ENCODE measurements around the gene TGFB1. TPM values are rescaled to one million over a fixed set of nuclear protein-coding genes. Genes with fewer than 3 reads are reported as not detected.
"Not testable (repeated sequence)": the region's sequence is repeated elsewhere in the genome, so short reads cannot be mapped to it uniquely, and the experiment has no call there.

TGFB1 gene
- total and polyA plus RNA-seq, 9 of the 15 experiments (the other 6 are each of a cell fraction or from before 2014, with no cell fraction given): 0.24 to 159 (median 17.2) TPM

- in situ Hi-C loops (cut with MboI); BruUV-seq (replicated peaks); CTCF ChIA-PET (ENCODE audit: low intra/inter-chr PET ratio); H3K27ac ChIP-seq (ENCODE audit: extremely low read depth, low read depth, low read length); H2AFZ ChIP-seq (ENCODE audit: low read depth, low read length); intact Hi-C loops (cut with micrococcal nuclease); H3K9me3 ChIP-seq (replicated peaks; ENCODE audit: control insufficient read depth, insufficient read depth, low read depth, low read length); H3K27me3 ChIP-seq (ENCODE audit: control insufficient read depth in 2 of 2, insufficient read depth in 2 of 2, low read length in 2 of 2); H3K36me3 ChIP-seq (ENCODE audit: control insufficient read depth, insufficient read depth, low read length); FAIRE-seq; DNase-seq (ENCODE audit: extremely low read depth in 1 of 4, low spot score in 3 of 4); H3K4me2 ChIP-seq (ENCODE audit: insufficient read depth, low read length); H3K79me2 ChIP-seq (ENCODE audit: control insufficient read depth, insufficient read depth, low read length); H3K9me1 ChIP-seq (ENCODE audit: control insufficient read depth, insufficient read depth, low read length); H4K20me1 ChIP-seq (replicated peaks; ENCODE audit: control insufficient read depth, insufficient read depth, low read length); ATAC-seq; H3K4me3 ChIP-seq; H3K9ac ChIP-seq (ENCODE audit: insufficient read depth in 1 of 2, low read depth in 2 of 2, low read length in 2 of 2): not testable (repeated sequence)
- peak; percentile 78 for TF ChIP-seq ZNF121 (CRISPR knock-in tag; conservative IDR thresholded peaks at IDR 0.05)
- POLR2A ChIA-PET: interaction anchor here (0.8 to 1.6 kb wide), 3 partner anchors 12 to 17 kb away, joined by 3 to 7 read pairs (median 4); partner anchors contain the start of gene B9D2
- H3K4me1 ChIP-seq (replicated peaks in 1 of 2; ENCODE audit: control insufficient read depth in 2 of 2, insufficient read depth in 2 of 2, low read length in 2 of 2): peaks cover 0 to 14% of the 10 kb centered on the region in 2 experiments; a peak in 3 of 5 replicates
- 91% methylated on average over 7 of the region's 8 CpGs for WGBS (ENCODE audit: insufficient coverage, low coverage, missing lambda C conversion rate)
Measured at GRCh38 chr19:41381536-41381935, 27.8 kb upstream of the TGFB1 start.

DNA sequence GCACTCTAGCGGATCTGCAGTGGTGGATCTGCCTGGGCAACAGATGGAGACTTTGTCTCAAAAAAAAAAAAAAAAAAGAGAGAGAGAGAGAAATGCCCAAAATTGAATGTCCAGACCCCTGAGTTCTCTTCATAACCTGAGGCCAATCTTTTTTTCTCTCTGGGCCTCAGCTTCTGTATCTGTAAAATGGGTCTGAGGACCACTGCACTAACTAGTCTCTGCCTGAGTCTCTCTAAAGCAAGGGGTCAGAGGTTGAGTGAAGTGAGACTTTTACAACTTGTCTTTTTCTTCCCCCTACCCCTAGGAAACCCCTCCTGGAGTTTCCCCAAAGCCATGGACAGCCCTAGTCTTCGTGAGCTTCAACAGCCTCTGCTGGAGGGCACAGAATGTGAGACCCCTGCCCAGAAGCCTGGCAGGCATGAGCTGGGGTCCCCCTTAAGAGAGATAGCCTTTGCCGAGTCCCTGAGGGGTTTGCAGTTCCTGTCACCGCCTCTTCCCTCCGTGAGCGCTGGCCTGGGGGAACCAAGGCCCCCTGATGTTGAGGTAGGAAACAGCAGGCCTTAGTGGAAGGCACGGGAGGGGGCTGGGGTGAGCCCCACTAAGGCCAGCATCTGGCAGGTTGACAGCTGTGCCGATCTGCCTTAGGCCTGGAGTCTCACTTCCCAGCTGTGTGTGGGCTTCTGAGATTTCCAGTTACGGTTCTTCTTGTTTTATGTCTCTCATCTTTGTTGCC lies 24.4 kb upstream of the TGFB1 start:
- Histone ChIP-seq H2AFZ (ENCODE audit: low read depth, low read length) (no peak overlapping the region), H3K36me3 (ENCODE audit: control insufficient read depth, insufficient read depth, low read length) (0 out of 3 replicates have a peak, but pooled peaks cover 3% of the 10 kb centered on the region), H3K4me3 (no peak overlapping the region), H3K27ac (ENCODE audit: extremely low read depth, low read depth, low read length) (no peak overlapping the region), H3K79me2 (ENCODE audit: control insufficient read depth, insufficient read depth, low read length) (peaks cover 2% of the 10 kb centered on the region; the same call in 1 of the 3 replicates), H3K9ac (ENCODE audit: insufficient read depth in 1 of 2, low read depth in 2 of 2, low read length in 2 of 2) (0 out of 4 replicates have a peak overlapping the region, but pooled peaks of 1 of the 2 experiments have one; percentile 10), H3K4me2 (ENCODE audit: insufficient read depth, low read length) (no peak overlapping the region), H3K9me1 (ENCODE audit: control insufficient read depth, insufficient read depth, low read length) (no peaks in the 10 kb centered on the region), H4K20me1 (replicated peaks; ENCODE audit: control insufficient read depth, insufficient read depth, low read length) (no peaks in the 10 kb centered on the region), H3K4me1 (replicated peaks in 1 of 2; ENCODE audit: control insufficient read depth in 2 of 2, insufficient read depth in 2 of 2, low read length in 2 of 2) (peaks cover 0 to 16% of the 10 kb centered on the region in 2 experiments; a peak in 3 of 5 replicates), H3K27me3 (ENCODE audit: control insufficient read depth in 2 of 2, insufficient read depth in 2 of 2, low read length in 2 of 2) (no peaks in the 10 kb centered on the region), H3K9me3 (replicated peaks; ENCODE audit: control insufficient read depth, insufficient read depth, low read depth, low read length) (no peaks in the 10 kb centered on the region)
- FAIRE-seq (no peak), DNase-seq (ENCODE audit: extremely low read depth in 1 of 4, low spot score in 3 of 4) (peak in 3 of 4 experiments; percentile 31 to 52 (median 39)), ATAC-seq (peak; percentile 85)
- intact Hi-C loops (cut with micrococcal nuclease): no loop called here
- ChIA-PET CTCF (ENCODE audit: low intra/inter-chr PET ratio) (no interaction called here), POLR2A (interaction anchor here (0.7 to 1.7 kb wide), 2 partner anchors 9 to 11 kb away, joined by 3 to 8 read pairs; no protein-coding TSS in a partner anchor)
- no TSS peak for BruUV-seq (replicated peaks)
- in situ Hi-C loops (cut with MboI): no loop called here
- 60% methylated on average over 8 of the region's 9 CpGs for WGBS (ENCODE audit: insufficient coverage, low coverage, missing lambda C conversion rate)
- peak in 1 of 2 experiments; percentile 21; a peak in 1 of 4 replicates for TF ChIP-seq KDM1A (IDR thresholded peaks at IDR 0.05)
- TF ChIP-seq BRF1 (IDR thresholded peaks at IDR 0.05; ENCODE audit: borderline replicate concordance, extremely low read depth, insufficient read length): no peak
- TF ChIP-seq NFE2L1 (tag; IDR thresholded peaks at IDR 0.05; ENCODE audit: borderline replicate concordance, low read depth): no peak
- no peak for TF ChIP-seq ZKSCAN1 (IDR thresholded peaks at IDR 0.05; ENCODE audit: low read depth, low read length)
- TF ChIP-seq FOS (IDR thresholded peaks at IDR 0.05; ENCODE audit: extremely low read depth, insufficient read length): no peak
- no peak for TF ChIP-seq PHTF2 (CRISPR knock-in tag; IDR thresholded peaks at IDR 0.05)
- TF ChIP-seq RBM25 (IDR thresholded peaks at IDR 0.05; ENCODE audit: low read depth, low read length, severe bottlenecking): peak; percentile 74
- peak in 2 of 3 experiments; percentile 59 to 98; a peak in 4 of 6 replicates for TF ChIP-seq CTCF (IDR thresholded peaks at IDR 0.05 in 2 of 3, conservative IDR thresholded peaks at IDR 0.05 in 1 of 3; ENCODE audit: insufficient read depth in 2 of 3, low read depth in 1 of 3, low read length in 3 of 3)
- TF ChIP-seq BCOR (IDR thresholded peaks at IDR 0.05): peak; percentile 25; the same call in 1 of the 2 replicates
- TF ChIP-seq, protein P1, sequence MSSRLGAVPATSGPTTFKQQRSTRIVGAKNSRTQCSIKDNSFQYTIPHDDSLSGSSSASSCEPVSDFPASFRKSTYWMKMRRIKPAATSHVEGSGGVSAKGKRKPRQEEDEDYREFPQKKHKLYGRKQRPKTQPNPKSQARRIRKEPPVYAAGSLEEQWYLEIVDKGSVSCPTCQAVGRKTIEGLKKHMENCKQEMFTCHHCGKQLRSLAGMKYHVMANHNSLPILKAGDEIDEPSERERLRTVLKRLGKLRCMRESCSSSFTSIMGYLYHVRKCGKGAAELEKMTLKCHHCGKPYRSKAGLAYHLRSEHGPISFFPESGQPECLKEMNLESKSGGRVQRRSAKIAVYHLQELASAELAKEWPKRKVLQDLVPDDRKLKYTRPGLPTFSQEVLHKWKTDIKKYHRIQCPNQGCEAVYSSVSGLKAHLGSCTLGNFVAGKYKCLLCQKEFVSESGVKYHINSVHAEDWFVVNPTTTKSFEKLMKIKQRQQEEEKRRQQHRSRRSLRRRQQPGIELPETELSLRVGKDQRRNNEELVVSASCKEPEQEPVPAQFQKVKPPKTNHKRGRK (tag; IDR thresholded peaks at IDR 0.05): no peak
